ENCODE results near the gene CBR1. TPM values are rescaled to one million over a fixed set of nuclear protein-coding genes. Genes with fewer than 3 reads are reported as not detected.

The CBR1 gene
- total and polyA plus RNA-seq, 2 of the 13 experiments (the other 11 are each of a cell fraction or from before 2014, with no cell fraction given): 33.7 to 38.7 TPM

- no peak for TF ChIP-seq ZNF121 (CRISPR knock-in tag; IDR thresholded peaks at IDR 0.05)
Observed at GRCh38 chr21:36023092-36023480, 46.7 kb upstream of the CBR1 start (continued).

DNA sequence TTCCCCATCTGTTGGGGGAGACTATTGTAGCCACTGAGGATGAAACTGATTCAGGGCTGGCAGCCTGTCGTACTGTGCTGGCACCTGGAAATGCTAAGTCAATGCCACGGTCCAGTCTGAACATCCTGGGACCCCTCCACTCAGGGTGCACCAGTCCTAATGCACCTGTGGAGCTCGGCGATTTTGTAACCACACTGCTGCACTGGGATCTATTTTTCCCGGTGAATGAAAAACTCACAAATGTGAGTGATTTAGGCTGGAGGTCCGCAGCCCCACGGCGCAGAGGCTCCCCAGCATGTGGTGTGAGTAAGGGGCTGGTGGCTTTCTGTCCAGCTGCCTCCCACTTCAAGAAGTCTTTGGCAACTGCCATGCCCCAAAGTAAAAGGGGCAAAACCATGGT, 45.0 kb upstream of the CBR1 start:
- Histone ChIP-seq H3K9me3 (ENCODE audit: low read length) (no peaks in the 10 kb centered on the region), H3K4me2 (ENCODE audit: low read depth, low read length) (no peak overlapping the region), H3K4me3 (replicated peaks in 1 of 3; ENCODE audit: insufficient read depth in 1 of 3, low read depth in 2 of 3, low read length in 3 of 3) (no peak overlapping the region), H3K4me1 (ENCODE audit: insufficient read depth, low read length) (peaks cover 6% of the 10 kb centered on the region; the same call in 1 of the 2 replicates), H2AFZ (ENCODE audit: low read length) (no peak overlapping the region), H4K20me1 (ENCODE audit: insufficient read depth, low read length) (no peaks in the 10 kb centered on the region), H3K27me3 (ENCODE audit: control insufficient read depth in 1 of 2, insufficient read depth in 2 of 2, low read length in 2 of 2) (peaks cover 0 to 2% of the 10 kb centered on the region in 2 experiments; a peak in 1 of 5 replicates), H3K36me3 (replicated peaks in 1 of 2; ENCODE audit: control insufficient read depth in 1 of 2, insufficient read depth in 2 of 2, low read length in 2 of 2) (no peaks in the 10 kb centered on the region), H3K9ac (ENCODE audit: insufficient read depth, low read depth, low read length) (no peak overlapping the region), H3K27ac (ENCODE audit: extremely low read length, insufficient read depth, low read length) (no peak overlapping the region), H3K79me2 (ENCODE audit: insufficient read depth, low read length) (no peaks in the 10 kb centered on the region)
- TF ChIP-seq XRCC5 (optimal IDR thresholded peaks at IDR 0.05; ENCODE audit: low read length) (no peak), PHF5A (CRISPR knock-in tag; IDR thresholded peaks at IDR 0.05; ENCODE audit: low read depth, unreplicated experiment) (no peak), ZNF746 (CRISPR knock-in tag; IDR thresholded peaks at IDR 0.05) (no peak), IRF2 (CRISPR knock-in tag; IDR thresholded peaks at IDR 0.05) (no peak), ZNF260 (CRISPR knock-in tag; IDR thresholded peaks at IDR 0.05; ENCODE audit: borderline replicate concordance, low read depth) (no peak), ZNF276 (CRISPR knock-in tag; IDR thresholded peaks at IDR 0.05; ENCODE audit: low read depth) (no peak), MTF2 (CRISPR knock-in tag; IDR thresholded peaks at IDR 0.05; ENCODE audit: borderline replicate concordance) (no peak), ZNF207 (IDR thresholded peaks at IDR 0.05; ENCODE audit: borderline replicate concordance) (no peak), FOXK2 (IDR thresholded peaks at IDR 0.05) (no peak)
- intact Hi-C loops (cut with micrococcal nuclease; ENCODE audit: unreplicated experiment): loop anchor here (5.0 to 10.0 kb wide), 2 partner anchors 182 to 1140 kb away; no protein-coding TSS in a partner anchor
- FAIRE-seq (no peak), ATAC-seq (no peak), DNase-seq (ENCODE audit: low spot score) (no peak)
- in situ Hi-C loops (cut with HindIII; ENCODE audit: extremely low pct_ligation_motif_present, low pct_unique_long_range_greater_than_20kb): no loop called here
- WGBS (ENCODE audit: low lambda C conversion rate): 66% methylated on average over 4 of the region's 8 CpGs
- CTCF ChIA-PET (ENCODE audit: low intra/inter-chr PET ratio, low total read pairs): no interaction called here
- POLR2A ChIA-PET: no interaction called here
- no TSS peak for BruUV-seq (replicated peaks)
